Astrocyte of the hippocampus (primary cell): ENCODE results near the gene DAAM1.

Source experiments
- DNase-seq: peaks from one replicate; pipeline ENCODE4 v3.0.0; 2011; ENCODE audit warnings: low read depth, low spot score

Gene DAAM1

GRCh38 chr14:59188461-59189090, at the start of gene DAAM1:
DAAM1 (plus strand) TSS chr14:59188667; CDS start chr14:59263478, 74,811 bp downstream.
- DNase-seq: peak; percentile 99

- no peak for DNase-seq
Measured at GRCh38 chr14:59139324-59139723, 49.1 kb upstream of the DAAM1 start.

- DNase-seq: no peak
Measured at GRCh38 chr14:59140106-59140843, 48.2 kb upstream of the DAAM1 start.

GRCh38 chr14:59146484-59146883, 42.0 kb upstream of the DAAM1 start:
- no peak for DNase-seq

- peak; percentile 32 for DNase-seq
Measured at GRCh38 chr14:59147007-59147406, 41.5 kb upstream of the DAAM1 start.

- DNase-seq: no peak
Measured at GRCh38 chr14:59148334-59148900, 40.0 kb upstream of the DAAM1 start.

- no peak for DNase-seq
Measured at GRCh38 chr14:59150990-59151389, 37.5 kb upstream of the DAAM1 start.

GRCh38 chr14:59154373-59154772, 34.1 kb upstream of the DAAM1 start:
- DNase-seq: no peak

- peak; percentile 49 for DNase-seq
Measured at GRCh38 chr14:59155886-59156285, 32.6 kb upstream of the DAAM1 start.

GRCh38 chr14:59159169-59159568, 29.3 kb upstream of the DAAM1 start:
- DNase-seq: no peak

GRCh38 chr14:59160506-59160905, 28.0 kb upstream of the DAAM1 start:
- DNase-seq: no peak

- DNase-seq: peak; percentile 79
Measured at GRCh38 chr14:59161561-59162175, 26.8 kb upstream of the DAAM1 start.

- no peak for DNase-seq
Measured at GRCh38 chr14:59166258-59166657, 22.2 kb upstream of the DAAM1 start.

- DNase-seq: no peak
Measured at GRCh38 chr14:59175404-59175803, 13.1 kb upstream of the DAAM1 start.

GRCh38 chr14:59176765-59177164, 11.7 kb upstream of the DAAM1 start:
- no peak for DNase-seq

GRCh38 chr14:59177262-59177661, 11.2 kb upstream of the DAAM1 start:
- peak; percentile 31 for DNase-seq

- DNase-seq: no peak
Measured at GRCh38 chr14:59181791-59182190, 6.7 kb upstream of the DAAM1 start.

- no peak for DNase-seq
Measured at GRCh38 chr14:59182641-59183040, 5.8 kb upstream of the DAAM1 start.

- DNase-seq: no peak
Measured at GRCh38 chr14:59183150-59183549, 5.3 kb upstream of the DAAM1 start.

- DNase-seq: no peak
Measured at GRCh38 chr14:59184396-59184795, 4.1 kb upstream of the DAAM1 start.

- DNase-seq: no peak
Measured at GRCh38 chr14:59185676-59186075, 2.8 kb upstream of the DAAM1 start.

GRCh38 chr14:59186306-59186705, 2.2 kb upstream of the DAAM1 start:
- DNase-seq: no peak

GRCh38 chr14:59187118-59187517, 1.3 kb upstream of the DAAM1 start:
- no peak for DNase-seq
